DMS53 treated with DMSO at 0.1 percent for 48 hours (cell line): Measurements from ENCODE around the gene SSU72.
A peak's percentile ranks its signal among the peaks of the same experiment; 100 is the strongest.
"Not testable (repeated sequence)": the region's sequence is repeated elsewhere in the genome, so short reads cannot be mapped to it uniquely, and the experiment has no call there.

ENCODE experiments used
- DNase-seq: peaks from one replicate; lab custom pipeline; 2025; ENCODE audit not compliant: unreplicated experiment; lab: John Stamatoyannopoulos, UW

SSU72 gene

GRCh38 chr1:1529936-1530335 is 44.7 kb downstream of the SSU72 start:
- no peak for DNase-seq

- no peak for DNase-seq
These were observed 45.3 kb downstream of the SSU72 start for GRCh38 chr1:1529321-1529720.

- DNase-seq, result no peak
These were observed 46.1 kb downstream of the SSU72 start for GRCh38 chr1:1528301-1529267.

- no peak for DNase-seq
These were observed 47.4 kb downstream of the SSU72 start for GRCh38 chr1:1527092-1527816.

GRCh38 chr1:1526476-1526875 is 48.2 kb downstream of the SSU72 start:
- DNase-seq, result not testable (repeated sequence)

GRCh38 chr1:1524750-1525383 is 49.8 kb downstream of the SSU72 start:
- not testable (repeated sequence) for DNase-seq

GRCh38 chr1:1523651-1524050 is 51.0 kb downstream of the SSU72 start:
- not testable (repeated sequence) for DNase-seq

GRCh38 chr1:1523226-1523625 is 51.4 kb downstream of the SSU72 start:
- DNase-seq, result not testable (repeated sequence)

- not testable (repeated sequence) for DNase-seq
These were observed 52.1 kb downstream of the SSU72 start for GRCh38 chr1:1522536-1522935.

GRCh38 chr1:1521331-1521730 is 53.3 kb downstream of the SSU72 start:
- DNase-seq, result no peak

GRCh38 chr1:1519805-1520505 is 54.7 kb downstream of the SSU72 start:
- DNase-seq, result not testable (repeated sequence)

- DNase-seq, result not testable (repeated sequence)
These were observed 56.0 kb downstream of the SSU72 start for GRCh38 chr1:1518621-1519007.

GRCh38 chr1:1517973-1518620 is 56.6 kb downstream of the SSU72 start:
- no peak for DNase-seq

GRCh38 chr1:1516923-1517322 is 57.7 kb downstream of the SSU72 start:
- not testable (repeated sequence) for DNase-seq

- not testable (repeated sequence) for DNase-seq
These were observed 60.3 kb downstream of the SSU72 start for GRCh38 chr1:1514376-1514775.

GRCh38 chr1:1513675-1514074 is 61.0 kb downstream of the SSU72 start:
- not testable (repeated sequence) for DNase-seq

- not testable (repeated sequence) for DNase-seq
These were observed 62.2 kb downstream of the SSU72 start for GRCh38 chr1:1512425-1512824.

- DNase-seq, result peak; percentile 94
These were observed 63.0 kb downstream of the SSU72 start, which contains the start of gene ATAD3A for GRCh38 chr1:1511533-1512285. TSS of gene ATAD3A (plus strand) at chr1:1512162. CDS start at chr1:1512269, 107 bp downstream.

GRCh38 chr1:1510912-1511532 is 63.6 kb downstream of the SSU72 start:
- DNase-seq, result peak; percentile 88
